CD14-positive monocyte (primary cell): ENCODE measurements around the gene HOXD1. TPM values are rescaled to one million over a fixed set of nuclear protein-coding genes. Genes with fewer than 3 reads are reported as not detected.
A peak's percentile ranks its signal among the peaks of the same experiment; 100 is the strongest.

Source experiments
- DNase-seq, 3 donors: peaks; one replicate each; pipeline ENCODE4 v3.0.0-alpha.2; 2011 to 2022
- H2AFZ ChIP-seq: 2 replicates; pipeline ENCODE4 v1.6.0; 2012; ENCODE audit warnings: mild to moderate bottlenecking, low read depth, low read length, inconsistent platforms; ENCODE audit not compliant: insufficient read depth, poor library complexity, severe bottlenecking
- H3K27ac ChIP-seq, 2 donors: 1 replicate in 1 of 2; 2 replicates in 1 of 2; pipeline ENCODE4 v1.5.1; 2012 to 2013; ENCODE audit warnings: low read length in 2 of 2, control low read depth in 1 of 2, inconsistent platforms in 1 of 2, low read depth in 1 of 2, mild to moderate bottlenecking in 1 of 2
- H3K27me3 ChIP-seq, 2 donors: one replicate each; pipeline versions ENCODE4 v1.6.0 to v1.6.1; 2011 to 2013; ENCODE audit warnings: low read length in 2 of 2; ENCODE audit not compliant: control insufficient read depth in 2 of 2, insufficient read depth in 2 of 2
- H3K36me3 ChIP-seq, 2 donors: replicated peaks in 1 of 2; 1 replicate in 1 of 2; 2 replicates in 1 of 2; pipeline versions ENCODE4 v1.5.1 to v1.6.1; 2012 to 2013; ENCODE audit warnings: low read length in 2 of 2, control low read depth in 1 of 2, inconsistent platforms in 1 of 2, mild to moderate bottlenecking in 1 of 2; ENCODE audit not compliant: insufficient read depth in 2 of 2, control insufficient read depth in 1 of 2
- H3K4me1 ChIP-seq, 2 donors: 1 replicate in 1 of 2; 2 replicates in 1 of 2; pipeline versions ENCODE4 v1.5.1 to v1.6.1; 2012 to 2013; ENCODE audit warnings: low read length in 2 of 2, control low read depth in 1 of 2, inconsistent platforms in 1 of 2, mild to moderate bottlenecking in 1 of 2, moderate library complexity in 1 of 2; ENCODE audit not compliant: insufficient read depth in 2 of 2, control insufficient read depth in 1 of 2
- H3K4me2 ChIP-seq: replicated peaks from 2 replicates; pipeline ENCODE3; 2012; ENCODE audit warnings: low read length, moderate library complexity, mild to moderate bottlenecking; ENCODE audit not compliant: poor library complexity, severe bottlenecking; ENCODE audit errors: extremely low read depth
- H3K4me3 ChIP-seq, 3 experiments: fragments of 200-600 bp in 1 of 3; sonication (generic) in 1 of 3; replicated peaks in 1 of 3; 1 replicate in 2 of 3; 2 replicates in 1 of 3; pipeline ENCODE4 v1.5.1; 2011 to 2013; ENCODE audit warnings: low read length in 3 of 3, mild to moderate bottlenecking in 3 of 3, control low read depth in 2 of 3, low read depth in 2 of 3, inconsistent platforms in 1 of 3, moderate library complexity in 1 of 3
- H3K79me2 ChIP-seq: 2 replicates; pipeline ENCODE4 v1.6.0; 2012; ENCODE audit warnings: mild to moderate bottlenecking, control low read depth, inconsistent platforms, low read length, moderate library complexity; ENCODE audit not compliant: insufficient read depth
- H3K9ac ChIP-seq: 2 replicates; pipeline ENCODE4 v1.6.0; 2017; ENCODE audit warnings: low read length, mild to moderate bottlenecking; ENCODE audit not compliant: insufficient read depth, poor library complexity, severe bottlenecking
- H3K9me3 ChIP-seq, 2 donors: replicated peaks in 1 of 2; 1 replicate in 1 of 2; 2 replicates in 1 of 2; pipeline versions ENCODE4 v1.5.1 to v1.6.1; 2012 to 2013; ENCODE audit warnings: low read length in 2 of 2, control low read depth in 1 of 2; ENCODE audit not compliant: control insufficient read depth in 1 of 2, insufficient read depth in 1 of 2
- H4K20me1 ChIP-seq: 2 replicates; pipeline ENCODE4 v1.6.0; 2012; ENCODE audit warnings: mild to moderate bottlenecking, low read length, control low read depth, moderate library complexity; ENCODE audit not compliant: insufficient read depth
- H3K27ac Mint-ChIP-seq, 7 donors: one replicate each; pipeline ENCODE4 v1.8.0; 2020; ENCODE audit warnings: mild to moderate bottlenecking in 7 of 7, mixed read lengths in 7 of 7, moderate library complexity in 6 of 7, inconsistent platforms in 2 of 7
- H3K27me3 Mint-ChIP-seq, 3 donors: one replicate each; pipeline ENCODE4 v1.8.0; 2021 to 2022; ENCODE audit warnings: low read depth in 3 of 3, mild to moderate bottlenecking in 3 of 3, mixed read lengths in 3 of 3, moderate library complexity in 3 of 3, inconsistent platforms in 1 of 3
- H3K36me3 Mint-ChIP-seq, 2 donors: one replicate each; pipeline ENCODE4 v1.8.0; 2020; ENCODE audit warnings: mixed read lengths in 2 of 2, inconsistent platforms in 1 of 2, mild to moderate bottlenecking in 1 of 2
- H3K4me1 Mint-ChIP-seq: one replicate; pipeline ENCODE4 v1.8.0; 2020; ENCODE audit warnings: mild to moderate bottlenecking, mixed read lengths
- H3K4me3 Mint-ChIP-seq, 2 donors: one replicate each; pipeline ENCODE4 v1.8.0; 2020; ENCODE audit warnings: mild to moderate bottlenecking in 2 of 2, mixed read lengths in 2 of 2, moderate library complexity in 1 of 2
- H3K9me3 Mint-ChIP-seq, 7 donors: one replicate each; pipeline ENCODE4 v1.8.0; 2020 to 2022; ENCODE audit warnings: mixed read lengths in 7 of 7, mild to moderate bottlenecking in 6 of 7, moderate library complexity in 6 of 7, inconsistent platforms in 2 of 7
- WGBS: methylation state at CpG from one replicate; pipeline ENCODE4 v1.1.5; 2013; ENCODE audit warnings: missing lambda C conversion rate; ENCODE audit not compliant: insufficient coverage; 5-methylcytosine and 5-hydroxymethylcytosine counted together
- intact Hi-C, 2 donors: fragments of 100-400 bp; cut with micrococcal nuclease; formaldehyde crosslinking; loops; one replicate each; pipeline versions ENCODE4 v1.15.0 to v1.15.1; 2023
- polyA plus RNA-seq, 3 donors: library from polyadenylated mRNA; depleted of rRNA in 1 of 3; unstranded in 2 of 3; stranded (reverse) in 1 of 3; fragments of 300-500 nt in 2 of 3; fragments of >200 nt in 1 of 3; fragmentation: Illumina TruSeq in 2 of 3; gene quantifications; 1 replicate in 2 of 3; 2 replicates in 1 of 3; pipeline ENCODE4 v1.2.3, GENCODE V29; 2012 to 2021
- TF ChIP-seq, protein P1 (sequence below): fragments of 200-600 bp; IDR thresholded peaks from one replicate; pipeline ENCODE4 v1.8.0; 2022; ENCODE audit warnings: antibody characterized with exemption, mild to moderate bottlenecking

HOXD1 gene
- polyA plus RNA-seq, 3 donors: not detected

DNA sequence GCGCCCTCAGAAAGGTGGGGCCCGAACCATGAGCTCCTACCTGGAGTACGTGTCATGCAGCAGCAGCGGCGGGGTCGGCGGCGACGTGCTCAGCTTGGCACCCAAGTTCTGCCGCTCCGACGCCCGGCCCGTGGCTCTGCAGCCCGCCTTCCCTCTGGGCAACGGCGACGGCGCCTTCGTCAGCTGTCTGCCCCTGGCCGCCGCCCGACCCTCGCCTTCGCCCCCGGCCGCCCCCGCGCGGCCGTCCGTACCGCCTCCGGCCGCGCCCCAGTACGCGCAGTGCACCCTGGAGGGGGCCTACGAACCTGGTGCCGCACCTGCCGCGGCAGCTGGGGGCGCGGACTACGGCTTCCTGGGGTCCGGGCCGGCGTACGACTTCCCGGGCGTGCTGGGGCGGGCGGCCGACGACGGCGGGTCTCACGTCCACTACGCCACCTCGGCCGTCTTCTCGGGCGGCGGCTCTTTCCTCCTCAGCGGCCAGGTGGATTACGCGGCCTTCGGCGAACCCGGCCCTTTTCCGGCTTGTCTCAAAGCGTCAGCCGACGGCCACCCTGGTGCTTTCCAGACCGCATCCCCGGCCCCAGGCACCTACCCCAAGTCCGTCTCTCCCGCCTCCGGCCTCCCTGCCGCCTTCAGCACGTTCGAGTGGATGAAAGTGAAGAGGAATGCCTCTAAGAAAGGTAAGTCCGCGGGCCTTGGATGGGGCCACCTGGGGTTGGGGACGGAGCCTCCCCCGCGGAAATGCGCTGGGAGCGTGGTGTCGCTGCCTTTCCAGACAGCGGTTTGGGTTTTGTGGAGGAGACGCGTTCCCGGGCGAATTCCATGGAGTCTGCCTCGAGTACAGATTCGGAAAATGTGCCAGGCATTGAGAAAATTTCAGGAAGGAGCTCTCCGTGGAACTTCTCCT is 559 bp downstream of the HOXD1 start:
- Histone ChIP-seq H3K36me3 (no peaks in the 10 kb centered on the region), H3K27me3 (peaks cover 81 to 97% of the 10 kb centered on the region in 2 donors), H4K20me1 (no peaks in the 10 kb centered on the region), H3K4me3 (peak overlapping the region in 1 of 3 experiments; percentile 62), H3K27ac (no peak overlapping the region), H3K9me3 (peaks cover 4 to 37% of the 10 kb centered on the region in 2 donors), H3K4me1 (peaks cover 8 to 23% of the 10 kb centered on the region in 2 donors), H3K4me2 (peak overlapping the region; percentile 63), H3K79me2 (no peaks in the 10 kb centered on the region), H2AFZ (peak overlapping the region; percentile 41), H3K9ac (no peak overlapping the region)
- Mint-ChIP-seq H3K27ac (no peak overlapping the region), H3K4me3 (peak overlapping the region; percentile 37 to 80), H3K4me1 (peaks cover 20% of the 10 kb centered on the region), H3K27me3 (peaks cover 88 to 96% (median 90%) of the 10 kb centered on the region in 3 donors), H3K9me3 (peaks cover 0 to 28% (median 18%) of the 10 kb centered on the region in 7 donors), H3K36me3 (peaks cover 6% of the 10 kb centered on the region in 2 donors)
- 3% methylated on average over 87 of the region's 98 CpGs for WGBS
- intact Hi-C loops: no loop called here
- TF ChIP-seq, protein P1, sequence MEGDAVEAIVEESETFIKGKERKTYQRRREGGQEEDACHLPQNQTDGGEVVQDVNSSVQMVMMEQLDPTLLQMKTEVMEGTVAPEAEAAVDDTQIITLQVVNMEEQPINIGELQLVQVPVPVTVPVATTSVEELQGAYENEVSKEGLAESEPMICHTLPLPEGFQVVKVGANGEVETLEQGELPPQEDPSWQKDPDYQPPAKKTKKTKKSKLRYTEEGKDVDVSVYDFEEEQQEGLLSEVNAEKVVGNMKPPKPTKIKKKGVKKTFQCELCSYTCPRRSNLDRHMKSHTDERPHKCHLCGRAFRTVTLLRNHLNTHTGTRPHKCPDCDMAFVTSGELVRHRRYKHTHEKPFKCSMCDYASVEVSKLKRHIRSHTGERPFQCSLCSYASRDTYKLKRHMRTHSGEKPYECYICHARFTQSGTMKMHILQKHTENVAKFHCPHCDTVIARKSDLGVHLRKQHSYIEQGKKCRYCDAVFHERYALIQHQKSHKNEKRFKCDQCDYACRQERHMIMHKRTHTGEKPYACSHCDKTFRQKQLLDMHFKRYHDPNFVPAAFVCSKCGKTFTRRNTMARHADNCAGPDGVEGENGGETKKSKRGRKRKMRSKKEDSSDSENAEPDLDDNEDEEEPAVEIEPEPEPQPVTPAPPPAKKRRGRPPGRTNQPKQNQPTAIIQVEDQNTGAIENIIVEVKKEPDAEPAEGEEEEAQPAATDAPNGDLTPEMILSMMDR: no peak
- no peak for DNase-seq

DNA sequence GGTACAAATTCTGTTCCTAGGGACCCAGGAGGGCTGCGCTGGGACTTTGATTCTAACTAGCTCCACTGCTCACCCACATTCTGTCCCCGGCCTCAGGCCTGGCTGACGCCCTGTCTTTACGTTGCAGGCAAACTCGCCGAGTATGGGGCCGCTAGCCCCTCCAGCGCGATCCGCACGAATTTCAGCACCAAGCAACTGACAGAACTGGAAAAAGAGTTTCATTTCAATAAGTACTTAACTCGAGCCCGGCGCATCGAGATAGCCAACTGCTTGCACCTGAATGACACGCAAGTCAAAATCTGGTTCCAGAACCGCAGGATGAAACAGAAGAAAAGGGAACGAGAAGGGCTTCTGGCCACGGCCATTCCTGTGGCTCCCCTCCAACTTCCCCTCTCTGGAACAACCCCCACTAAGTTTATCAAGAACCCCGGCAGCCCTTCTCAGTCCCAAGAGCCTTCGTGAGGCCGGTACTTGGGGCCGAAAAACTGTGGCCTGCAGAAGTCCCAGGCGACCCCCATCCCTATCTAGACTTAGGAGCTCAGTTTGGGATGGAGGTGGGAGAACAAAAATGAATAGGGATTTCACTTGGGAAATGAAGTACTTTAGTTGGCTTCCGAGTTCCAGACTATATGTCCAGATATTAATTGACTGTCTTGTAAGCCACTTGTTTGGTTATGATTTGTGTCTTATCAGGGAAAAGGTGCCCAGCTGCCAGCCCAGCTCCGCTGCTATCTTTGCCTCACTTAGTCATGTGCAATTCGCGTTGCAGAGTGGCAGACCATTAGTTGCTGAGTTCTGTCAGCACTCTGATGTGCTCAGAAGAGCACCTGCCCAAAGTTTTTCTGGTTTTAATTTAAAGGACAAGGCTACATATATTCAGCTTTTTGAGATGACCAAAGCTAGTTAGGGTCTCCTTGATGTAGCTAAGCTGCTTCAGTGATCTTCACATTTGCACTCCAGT is 1.5 kb downstream of the HOXD1 start:
- no peak overlapping the region for H3K4me2 ChIP-seq
- H3K27ac ChIP-seq: no peak overlapping the region
- H4K20me1 ChIP-seq: no peaks in the 10 kb centered on the region
- no peaks in the 10 kb centered on the region for H3K79me2 ChIP-seq
- 6% methylated on average over 25 of the region's 28 CpGs for WGBS
- Mint-ChIP-seq H3K36me3 (peaks cover 6% of the 10 kb centered on the region in 2 donors), H3K9me3 (peaks cover 0 to 33% (median 18%) of the 10 kb centered on the region in 7 donors), H3K4me3 (peak overlapping the region in 1 of 2 donors; percentile 80), H3K27ac (no peak overlapping the region), H3K4me1 (peaks cover 20% of the 10 kb centered on the region), H3K27me3 (peaks cover 86 to 94% (median 88%) of the 10 kb centered on the region in 3 donors)
- no peak overlapping the region for H3K4me3 ChIP-seq
- peaks cover 4 to 37% of the 10 kb centered on the region in 2 donors for H3K9me3 ChIP-seq
- intact Hi-C loops: no loop called here
- TF ChIP-seq, protein P1: no peak
- no peak for DNase-seq
- no peak overlapping the region for H2AFZ ChIP-seq
- no peak overlapping the region for H3K9ac ChIP-seq
- peaks cover 87 to 94% of the 10 kb centered on the region in 2 donors for H3K27me3 ChIP-seq
- peaks cover 8 to 23% of the 10 kb centered on the region in 2 donors for H3K4me1 ChIP-seq
- H3K36me3 ChIP-seq: no peaks in the 10 kb centered on the region
